DMS114 treated with DMSO at 0.1 percent for 48 hours (cell line): ENCODE measurements around the gene FOXA1.

Experiments used
- DNase-seq: peaks from one replicate; lab custom pipeline; 2025; ENCODE audit not compliant: unreplicated experiment; lab: John Stamatoyannopoulos, UW

The FOXA1 gene

GRCh38 chr14:37589715-37590427, 5.2 kb downstream of the FOXA1 start:
- no peak for DNase-seq

DNA sequence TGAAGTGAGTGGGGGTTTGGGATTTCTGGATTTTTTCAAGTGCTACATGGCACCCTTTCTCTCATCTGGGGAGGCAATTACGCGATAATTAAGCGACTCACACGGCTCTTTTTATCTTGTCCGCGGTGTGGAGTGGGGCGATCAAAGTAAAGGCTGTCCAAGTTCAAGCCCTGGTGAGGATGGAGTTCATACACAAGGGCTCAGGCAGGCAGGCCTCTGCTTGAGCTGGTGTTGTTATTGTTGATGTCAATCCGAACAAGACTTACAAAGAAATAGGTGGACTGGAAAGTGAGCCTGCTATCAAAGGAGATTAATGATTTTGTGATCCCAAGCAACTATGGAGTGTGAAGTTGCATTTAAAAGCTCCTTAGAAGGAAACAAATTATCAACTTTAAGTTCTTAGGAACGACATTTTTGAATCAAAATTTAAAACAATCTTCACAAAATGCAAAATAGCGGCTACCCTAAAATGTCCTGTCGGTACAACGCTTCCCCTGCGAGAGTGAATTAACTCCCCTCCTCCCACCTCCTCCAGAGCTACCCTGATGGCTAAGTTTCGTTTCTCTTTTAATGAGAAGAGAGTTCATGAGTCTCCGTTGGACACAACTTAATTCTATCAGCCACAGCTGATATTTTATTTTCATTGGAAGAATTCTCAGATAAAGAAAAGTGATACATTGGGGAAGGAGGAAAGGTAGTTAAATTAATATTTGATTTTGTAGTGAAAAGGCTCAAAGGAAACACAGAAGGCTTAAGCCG, 5.9 kb downstream of the FOXA1 start:
- no peak for DNase-seq

GRCh38 chr14:37588667-37588955, 6.4 kb downstream of the FOXA1 start:
- no peak for DNase-seq

GRCh38 chr14:37587881-37588666, 7.0 kb downstream of the FOXA1 start:
- no peak for DNase-seq

DNA sequence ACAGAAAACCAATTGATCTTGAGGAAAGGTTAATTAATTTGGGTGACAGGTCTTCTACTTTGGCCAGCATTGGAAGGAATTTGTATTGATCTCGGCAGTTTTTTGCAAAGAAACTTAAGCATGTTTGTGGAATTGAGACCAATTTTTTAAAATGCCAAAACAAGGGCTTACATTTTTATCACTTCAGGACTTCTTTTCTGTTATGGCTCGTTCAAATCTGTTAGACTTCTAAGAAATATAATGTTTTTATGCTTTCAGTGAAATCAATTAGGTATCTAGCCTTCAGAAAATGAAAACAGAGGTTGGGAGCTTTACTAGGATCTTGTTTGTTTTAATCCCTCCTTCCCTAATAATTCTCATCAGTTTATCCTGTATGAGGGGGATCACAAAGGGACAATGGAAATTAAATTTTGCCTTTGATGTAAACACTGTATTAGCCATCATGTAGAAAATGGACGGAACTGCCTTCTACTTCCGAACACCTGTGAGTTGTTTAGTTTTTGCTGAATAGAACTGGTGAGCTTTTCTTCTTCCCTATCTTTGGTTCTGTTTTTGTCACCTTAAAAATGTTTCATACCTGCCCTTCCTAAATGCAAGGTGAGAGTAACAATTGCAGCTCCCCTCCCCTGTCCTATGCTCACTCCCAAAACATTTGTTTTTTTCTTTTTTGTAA, 7.8 kb downstream of the FOXA1 start:
- DNase-seq = no peak

DNA sequence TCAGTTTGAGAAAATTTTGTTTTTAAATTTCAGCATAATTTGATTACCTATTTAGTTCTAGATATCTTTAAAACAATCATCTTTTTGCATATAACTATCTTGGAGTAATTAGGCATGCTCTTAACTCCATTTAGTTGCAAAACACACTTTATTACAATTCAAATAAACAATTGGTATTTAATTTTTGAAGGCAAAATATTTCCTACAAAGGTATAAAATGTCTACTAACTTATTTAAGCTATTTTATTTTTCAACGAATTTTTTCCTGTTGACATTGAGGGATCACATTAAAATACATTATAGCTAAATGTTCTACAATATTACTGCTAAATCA, 8.3 kb downstream of the FOXA1 start:
- DNase-seq = no peak

- DNase-seq = no peak
Measured at GRCh38 chr14:37585971-37586796, 8.9 kb downstream of the FOXA1 start.

GRCh38 chr14:37585101-37585511, 9.9 kb downstream of the FOXA1 start:
- no peak for DNase-seq

- DNase-seq = no peak
Measured at GRCh38 chr14:37584211-37585100, 10.6 kb downstream of the FOXA1 start.

- no peak for DNase-seq
Measured at GRCh38 chr14:37583358-37584210, 11.5 kb downstream of the FOXA1 start.

GRCh38 chr14:37580146-37580545, 14.9 kb downstream of the FOXA1 start:
- no peak for DNase-seq

- DNase-seq = no peak
Measured at GRCh38 chr14:37579274-37579673, 15.8 kb downstream of the FOXA1 start.

DNA sequence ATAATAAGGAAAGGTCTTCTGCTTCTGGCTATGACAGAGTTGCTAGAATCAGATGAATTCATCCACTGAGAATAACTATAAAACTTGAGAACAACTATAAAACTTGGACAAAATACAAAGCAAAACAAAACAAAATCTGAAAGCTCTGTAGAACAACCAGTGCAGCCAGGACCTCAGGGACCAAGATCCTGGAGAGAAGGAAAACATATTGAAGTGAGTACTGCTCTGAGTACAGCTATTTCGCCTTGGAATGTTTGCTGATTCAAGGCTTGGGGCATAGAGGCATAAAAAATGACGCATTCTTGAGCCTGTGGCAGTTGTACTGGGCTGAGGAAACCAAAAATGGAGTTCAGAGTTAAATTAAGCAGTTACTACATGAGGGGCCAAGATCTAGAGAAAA, 21.7 kb downstream of the FOXA1 start:
- DNase-seq = no peak

- DNase-seq = no peak
Measured at GRCh38 chr14:37571391-37571790, 23.7 kb downstream of the FOXA1 start.

GRCh38 chr14:37569729-37570128, 25.3 kb downstream of the FOXA1 start:
- no peak for DNase-seq

- no peak for DNase-seq
Measured at GRCh38 chr14:37566811-37567371, 28.2 kb downstream of the FOXA1 start.

- DNase-seq = no peak
Measured at GRCh38 chr14:37565550-37565949, 29.5 kb downstream of the FOXA1 start.

- DNase-seq = no peak
Measured at GRCh38 chr14:37563189-37563588, 31.9 kb downstream of the FOXA1 start.

- no peak for DNase-seq
Measured at GRCh38 chr14:37559386-37559785, 35.7 kb downstream of the FOXA1 start.
